Adrenal gland (tissue), 12 donors: ENCODE measurements around the gene MRGPRD. TPM values are rescaled to one million over a fixed set of nuclear protein-coding genes. Genes with fewer than 3 reads are reported as not detected.

Experiments
- DNase-seq, 7 donors: peaks; one replicate each; pipeline ENCODE4 v3.0.0-alpha.2; 2019 to 2020
- H3K27ac ChIP-seq, 5 donors: fragments of 200-600 bp; sonication (generic) in 4 of 5; 1 replicate in 3 of 5; 2 replicates in 2 of 5; pipeline versions ENCODE4 v1.5.1 to v1.8.0; 2016 to 2020; ENCODE audit warnings: mild to moderate bottlenecking in 1 of 5
- H3K27me3 ChIP-seq: fragments of 200-600 bp; 2 replicates; pipeline ENCODE4 v1.8.0; 2021
- H3K36me3 ChIP-seq, 2 donors: fragments of 200-600 bp; replicated peaks in 1 of 2; 1 replicate in 1 of 2; 2 replicates in 1 of 2; pipeline versions ENCODE4 v1.5.1 to v1.8.0; 2018 to 2022
- H3K4me1 ChIP-seq, 2 donors: fragments of 200-600 bp; replicated peaks in 1 of 2; 1 replicate in 1 of 2; 2 replicates in 1 of 2; pipeline versions ENCODE4 v1.5.1 to v1.8.0; 2018 to 2021
- H3K4me3 ChIP-seq, 4 donors: fragments of 200-600 bp; sonication (generic) in 3 of 4; one replicate each; pipeline ENCODE4 v1.5.1; 2016 to 2018
- H3K9me3 ChIP-seq, 3 donors: fragments of 200-600 bp; sonication (generic) in 1 of 3; replicated peaks in 1 of 3; 1 replicate in 2 of 3; 2 replicates in 1 of 3; pipeline versions ENCODE4 v1.5.1 to v1.8.0; 2016 to 2021
- POLR2A ChIP-seq, 2 donors: fragments of 450-650 bp; IDR thresholded peaks; one replicate each; pipeline ENCODE4 v1.6.1; 2017; ENCODE audit warnings: antibody characterized with exemption in 2 of 2, mild to moderate bottlenecking in 2 of 2, moderate library complexity in 1 of 2
- WGBS, 4 donors: extraction: QIAGEN DNeasy Blood & Tissue Kit in 2 of 4; methylation state at CpG; one replicate each; pipeline versions ENCODE4 v1.1.5 to v1.1.7; 2013 to 2017; 5-methylcytosine and 5-hydroxymethylcytosine counted together
- intact Hi-C, 2 donors: fragments of 100-400 bp; cut with DNase I; formaldehyde crosslinking; loops; one replicate each; pipeline versions ENCODE4 v1.14.1 to v1.15.0; 2022 to 2023
- polyA plus RNA-seq, 3 donors: library from polyadenylated mRNA; stranded (reverse); fragments of 200-250 nt in 2 of 3; fragments of 350-450 nt in 1 of 3; fragmentation: Illumina TruSeq in 1 of 3; extraction: RNeasy Lipid Tissue Mini Kit (QIAGEN cat#74804) in 1 of 3; gene quantifications; one replicate each; pipeline ENCODE4 v1.2.3, GENCODE V29; 2013 to 2014
- total RNA-seq, 9 donors: library from RNA; depleted of rRNA in 4 of 9; stranded (reverse); fragments of >200 nt in 4 of 9; fragments of 120-200 nt in 1 of 9; fragmentation: NEBNext Ultra II Directional in 1 of 9; extraction: Animal tissue kit (Norgen Biotek cat#: 25700) in 1 of 9; gene quantifications; one replicate each; pipeline versions ENCODE4 v1.1.0 to v1.2.4, GENCODE V29; 2013 to 2023
- TF ChIP-seq, protein P1 (sequence below), 6 experiments: fragments of 450-650 bp in 4 of 6; fragments of 200-600 bp in 2 of 6; sonication (generic) in 1 of 6; IDR thresholded peaks; 1 replicate in 5 of 6; 2 replicates in 1 of 6; pipeline versions ENCODE4 v1.5.1 to v1.8.0; 2016 to 2021; ENCODE audit warnings: antibody characterized with exemption in 6 of 6, mild to moderate bottlenecking in 2 of 6, moderate library complexity in 1 of 6
- donor health status: healthy with polysubstance abuse.
- donor health status: Bipolar disorder and iron deficiency.
- donor health status: DM: yes; HTN: yes; CAD: no.
- donor health status: DM: no; HTN: no; CAD: no.
- donor health status: DM: no; HTN: no; CAD: no.
- donor health status: DM: yes; HTN: yes; CAD: no.

MRGPRD gene
- total and polyA plus RNA-seq, 12 donors: not detected

- H3K36me3 ChIP-seq: peaks cover 0 to 70% of the 10 kb centered on the region in 2 donors
- TF ChIP-seq, protein P1, sequence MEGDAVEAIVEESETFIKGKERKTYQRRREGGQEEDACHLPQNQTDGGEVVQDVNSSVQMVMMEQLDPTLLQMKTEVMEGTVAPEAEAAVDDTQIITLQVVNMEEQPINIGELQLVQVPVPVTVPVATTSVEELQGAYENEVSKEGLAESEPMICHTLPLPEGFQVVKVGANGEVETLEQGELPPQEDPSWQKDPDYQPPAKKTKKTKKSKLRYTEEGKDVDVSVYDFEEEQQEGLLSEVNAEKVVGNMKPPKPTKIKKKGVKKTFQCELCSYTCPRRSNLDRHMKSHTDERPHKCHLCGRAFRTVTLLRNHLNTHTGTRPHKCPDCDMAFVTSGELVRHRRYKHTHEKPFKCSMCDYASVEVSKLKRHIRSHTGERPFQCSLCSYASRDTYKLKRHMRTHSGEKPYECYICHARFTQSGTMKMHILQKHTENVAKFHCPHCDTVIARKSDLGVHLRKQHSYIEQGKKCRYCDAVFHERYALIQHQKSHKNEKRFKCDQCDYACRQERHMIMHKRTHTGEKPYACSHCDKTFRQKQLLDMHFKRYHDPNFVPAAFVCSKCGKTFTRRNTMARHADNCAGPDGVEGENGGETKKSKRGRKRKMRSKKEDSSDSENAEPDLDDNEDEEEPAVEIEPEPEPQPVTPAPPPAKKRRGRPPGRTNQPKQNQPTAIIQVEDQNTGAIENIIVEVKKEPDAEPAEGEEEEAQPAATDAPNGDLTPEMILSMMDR (IDR thresholded peaks at IDR 0.05): no peak
- TF ChIP-seq POLR2A (IDR thresholded peaks at IDR 0.05): no peak
- H3K4me1 ChIP-seq: peaks cover 0 to 10% of the 10 kb centered on the region in 2 donors
- H3K27me3 ChIP-seq: no peaks in the 10 kb centered on the region
- WGBS, 4 donors: 94 to 100% (median 95%) methylated on average over 3 to 7 of the region's 7 CpGs
- H3K4me3 ChIP-seq: no peak overlapping the region
- intact Hi-C loops: loop anchor here in 1 of 2 donors (10.0 kb wide), 1 partner anchor 152 kb away; no protein-coding TSS in a partner anchor
- H3K9me3 ChIP-seq: no peaks in the 10 kb centered on the region
- H3K27ac ChIP-seq: no peak overlapping the region
- no peak for DNase-seq
Measured at GRCh38 chr11:68932358-68932757, 48.4 kb downstream of the MRGPRD start.

- Histone ChIP-seq H3K36me3 (peaks cover 0 to 66% of the 10 kb centered on the region in 2 donors), H3K27me3 (no peaks in the 10 kb centered on the region), H3K27ac (no peak overlapping the region), H3K4me1 (peaks cover 0 to 10% of the 10 kb centered on the region in 2 donors), H3K4me3 (no peak overlapping the region), H3K9me3 (no peaks in the 10 kb centered on the region)
- no peak for TF ChIP-seq POLR2A (IDR thresholded peaks at IDR 0.05)
- TF ChIP-seq, protein P1 (IDR thresholded peaks at IDR 0.05): no peak
- intact Hi-C loops: loop anchor here in 1 of 2 donors (10.0 kb wide), 1 partner anchor 153 kb away; no protein-coding TSS in a partner anchor
- no peak for DNase-seq
- WGBS, 4 donors: 88 to 93% (median 91%) methylated on average over 17 of the region's 17 CpGs
Measured at GRCh38 chr11:68931911-68932310, 48.9 kb downstream of the MRGPRD start.

DNA sequence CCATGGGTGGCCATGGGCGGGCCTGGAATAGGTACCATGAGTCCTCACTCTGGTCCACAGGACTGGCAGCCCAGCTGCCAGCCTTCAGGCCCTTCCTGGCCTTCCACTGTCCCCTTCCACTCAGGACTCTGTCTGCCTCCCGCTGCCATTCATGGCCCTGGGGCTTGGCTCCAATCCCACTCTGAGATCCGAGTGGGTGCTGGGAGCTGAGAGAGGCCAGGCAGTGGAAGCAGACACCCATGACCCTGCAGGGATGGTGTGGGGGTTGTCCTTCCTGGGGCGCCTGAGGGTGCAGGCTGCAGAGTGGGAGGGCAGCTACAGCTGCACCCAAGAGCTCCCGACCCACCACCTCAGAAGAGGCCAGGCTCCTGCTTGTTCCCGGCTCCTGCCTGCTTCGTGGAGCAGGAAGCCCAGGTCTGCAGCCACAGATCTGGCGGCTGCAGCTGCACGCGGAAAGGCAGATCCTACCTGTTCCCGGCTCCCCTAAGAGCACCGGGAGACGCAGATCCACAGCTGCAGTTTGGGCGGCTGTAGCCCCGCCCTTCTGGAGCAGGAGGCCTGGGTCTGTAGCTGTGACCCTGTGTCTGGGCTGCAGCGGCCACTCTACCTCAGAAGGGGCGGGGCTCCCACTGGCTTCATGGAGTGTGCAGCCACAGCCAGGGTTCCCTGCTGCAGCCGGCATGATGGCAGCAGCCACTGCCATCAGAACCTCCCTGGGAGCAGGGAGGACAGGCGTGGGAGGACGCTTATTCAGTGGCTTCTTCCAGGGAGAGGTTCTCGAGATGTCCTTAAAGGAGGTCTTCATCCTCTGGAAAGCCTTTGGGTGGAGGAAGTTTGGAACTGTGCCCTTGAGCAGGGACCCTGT is 49.6 kb downstream of the MRGPRD start:
- intact Hi-C loops: loop anchor here in 1 of 2 donors (10.0 kb wide), 1 partner anchor 154 kb away; no protein-coding TSS in a partner anchor
- no peaks in the 10 kb centered on the region for H3K27me3 ChIP-seq
- TF ChIP-seq POLR2A (IDR thresholded peaks at IDR 0.05): no peak
- TF ChIP-seq, protein P1 (IDR thresholded peaks at IDR 0.05): no peak
- peaks cover 0 to 5% (median 0%) of the 10 kb centered on the region in 3 donors for H3K9me3 ChIP-seq
- H3K4me1 ChIP-seq: peaks cover 0 to 10% of the 10 kb centered on the region in 2 donors
- no peak overlapping the region for H3K27ac ChIP-seq
- no peak overlapping the region for H3K4me3 ChIP-seq
- peaks cover 0 to 65% of the 10 kb centered on the region in 2 donors for H3K36me3 ChIP-seq
- DNase-seq: no peak
- WGBS, 4 donors: 91 to 94% (median 93%) methylated on average over 17 to 21 of the region's 21 CpGs; no CpG with 5 or more reads in 1 of the 4 donors

Other genes starting within 250 kb of the MRGPRD start
- 1 to 10 TPM in 8 of 9 donors, under 1 TPM in 1; 0.42 to 6.6 (median 2.8) TPM for gene TESMIN, start 229.5 kb downstream of the MRGPRD start, total RNA-seq
- 1 to 10 TPM in 2 of 3 donors, under 1 TPM in 1; 0.71 to 1.8 (median 1.4) TPM for gene TESMIN, start 229.5 kb downstream of the MRGPRD start, polyA plus RNA-seq
- 100 to 1,000 TPM in 1 of 9 donors, 10 to 100 TPM in 8; 21.0 to 140 (median 69.2) TPM for gene CPT1A, start 139.1 kb downstream of the MRGPRD start, total RNA-seq
- gene CPT1A, start 139.1 kb downstream of the MRGPRD start, polyA plus RNA-seq: 10 to 100 TPM; 15.2 to 66.1 (median 22.3) TPM
- gene MRPL21, start 77.2 kb downstream of the MRGPRD start, total RNA-seq: 10 to 100 TPM; 31.1 to 74.1 (median 46.5) TPM
- gene MRPL21, start 77.2 kb downstream of the MRGPRD start, polyA plus RNA-seq: 10 to 100 TPM; 46.7 to 77.8 (median 48.1) TPM
- 10 to 100 TPM in 7 of 9 donors, 1 to 10 TPM in 2; 7.9 to 21.0 (median 16.1) TPM for gene IGHMBP2, start 77.1 kb downstream of the MRGPRD start, total RNA-seq
- 10 to 100 TPM in 2 of 3 donors, 1 to 10 TPM in 1; 8.7 to 40.6 (median 29.5) TPM for gene IGHMBP2, start 77.1 kb downstream of the MRGPRD start, polyA plus RNA-seq
- gene MRGPRF, start 32.3 kb upstream of the MRGPRD start, total RNA-seq: 10 to 100 TPM in 1 of 9 donors, 1 to 10 TPM in 7, under 1 TPM in 1; 0.33 to 14.6 (median 3.6) TPM
- gene MRGPRF, start 32.3 kb upstream of the MRGPRD start, polyA plus RNA-seq: 10 to 100 TPM in 1 of 3 donors, 1 to 10 TPM in 1, under 1 TPM in 1; 0.71 to 11.5 (median 5.1) TPM
- 10 to 100 TPM in 5 of 9 donors, 1 to 10 TPM in 4; 4.6 to 17.6 (median 10.0) TPM for gene TPCN2, start 67.9 kb upstream of the MRGPRD start, total RNA-seq
- 10 to 100 TPM in 2 of 3 donors, 1 to 10 TPM in 1; 3.1 to 21.6 (median 13.6) TPM for gene TPCN2, start 67.9 kb upstream of the MRGPRD start, polyA plus RNA-seq
- gene SMIM38, start 174.9 kb upstream of the MRGPRD start, total RNA-seq: under 1 TPM in 7 of 9 donors, not detected in 2; 0.11 to 0.33 (median 0.17) TPM
- under 1 TPM in 1 of 3 donors, not detected in 2; 0.16 TPM for gene SMIM38, start 174.9 kb upstream of the MRGPRD start, polyA plus RNA-seq